ENCODE results near the gene FLT3. TPM values are rescaled to one million over a fixed set of nuclear protein-coding genes. Genes with fewer than 3 reads are reported as not detected.

Gene FLT3
- total and polyA plus RNA-seq, 10 of the 15 experiments (the other 5 are each of a cell fraction or from before 2014, with no cell fraction given) = 0.04 to 0.19 (median 0.11) TPM; not detected in 1

DNA sequence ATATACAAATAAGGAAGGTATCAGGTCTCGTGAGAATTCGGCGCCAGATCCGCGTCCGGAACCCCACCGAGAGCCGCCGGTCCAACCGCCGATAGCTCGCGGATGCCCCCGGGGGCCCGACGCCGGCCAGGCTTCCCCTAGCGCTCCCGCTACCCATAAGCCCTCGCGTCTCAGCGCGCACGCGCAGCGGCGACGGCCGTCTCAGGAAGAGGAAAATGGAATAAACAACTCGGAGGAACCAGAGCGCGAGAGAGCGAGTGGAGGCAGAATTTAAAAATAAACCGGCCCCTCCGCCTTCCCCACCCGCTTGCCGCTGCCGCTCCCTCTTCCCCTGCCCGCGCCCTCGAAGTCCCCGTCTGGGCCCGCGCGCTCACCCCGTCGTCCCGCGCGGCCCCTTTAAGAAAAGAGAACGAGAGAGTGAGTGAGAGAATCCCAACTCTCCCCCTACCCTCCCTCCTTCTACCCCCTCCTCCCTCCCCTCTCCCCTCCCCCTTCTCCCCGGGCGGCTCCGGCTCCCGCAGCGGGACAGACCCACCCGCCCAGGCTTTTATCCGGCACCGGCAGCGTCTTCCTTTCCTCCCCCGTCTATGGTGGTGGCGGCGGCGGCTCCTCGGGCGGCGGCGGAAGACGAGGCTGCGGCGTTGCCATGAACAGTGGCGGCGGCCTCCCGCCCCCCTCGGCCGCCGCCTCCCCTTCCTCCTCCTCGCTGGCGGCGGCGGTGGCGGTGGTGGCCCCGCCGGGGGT, 37.8 kb upstream of the FLT3 start, which contains the start of gene PAN3 (continued):
- TF ChIP-seq, protein P1, sequence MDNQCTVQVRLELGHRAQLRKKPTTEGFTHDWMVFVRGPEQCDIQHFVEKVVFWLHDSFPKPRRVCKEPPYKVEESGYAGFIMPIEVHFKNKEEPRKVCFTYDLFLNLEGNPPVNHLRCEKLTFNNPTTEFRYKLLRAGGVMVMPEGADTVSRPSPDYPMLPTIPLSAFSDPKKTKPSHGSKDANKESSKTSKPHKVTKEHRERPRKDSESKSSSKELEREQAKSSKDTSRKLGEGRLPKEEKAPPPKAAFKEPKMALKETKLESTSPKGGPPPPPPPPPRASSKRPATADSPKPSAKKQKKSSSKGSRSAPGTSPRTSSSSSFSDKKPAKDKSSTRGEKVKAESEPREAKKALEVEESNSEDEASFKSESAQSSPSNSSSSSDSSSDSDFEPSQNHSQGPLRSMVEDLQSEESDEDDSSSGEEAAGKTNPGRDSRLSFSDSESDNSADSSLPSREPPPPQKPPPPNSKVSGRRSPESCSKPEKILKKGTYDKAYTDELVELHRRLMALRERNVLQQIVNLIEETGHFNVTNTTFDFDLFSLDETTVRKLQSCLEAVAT (IDR thresholded peaks at IDR 0.05) = no peak
- peak; percentile 29; the same call in 1 of the 2 replicates for TF ChIP-seq RAD21 (IDR thresholded peaks at IDR 0.05; ENCODE audit: insufficient read depth, low read depth, low read length)
- 0 out of 2 replicates have a peak, but pooled peaks have one; percentile 33 for TF ChIP-seq MYB (IDR thresholded peaks at IDR 0.05; ENCODE audit: borderline replicate concordance, low read depth, low read length)
- peak; percentile 73; the same call in 2 of the 3 replicates for TF ChIP-seq POU2F2 (IDR thresholded peaks at IDR 0.05; ENCODE audit: borderline replicate concordance, low read depth, low read length)
- TF ChIP-seq RUNX3 (IDR thresholded peaks at IDR 0.05; ENCODE audit: low read length) = peak; percentile 48
- TF ChIP-seq PAX5 (IDR thresholded peaks at IDR 0.05; ENCODE audit: borderline replicate concordance, low read depth, low read length) = 0 out of 2 replicates have a peak, but pooled peaks have one; percentile 23
- no peak for TF ChIP-seq LARP7 (IDR thresholded peaks at IDR 0.05)
- TF ChIP-seq NRF1 (conservative IDR thresholded peaks at IDR 0.05; ENCODE audit: low read depth, low read length) = peak; percentile 83
- TF ChIP-seq ZZZ3 (IDR thresholded peaks at IDR 0.05; ENCODE audit: control insufficient read depth, insufficient read length, low read depth) = no peak
- TF ChIP-seq MYC (IDR thresholded peaks at IDR 0.05; ENCODE audit: insufficient read depth, insufficient read length, insufficient replicate concordance, low read length, severe bottlenecking) = no peak
- TF ChIP-seq PML (IDR thresholded peaks at IDR 0.05; ENCODE audit: low read length) = 0 out of 2 replicates have a peak, but pooled peaks have one; percentile 69
- TF ChIP-seq, protein P2, sequence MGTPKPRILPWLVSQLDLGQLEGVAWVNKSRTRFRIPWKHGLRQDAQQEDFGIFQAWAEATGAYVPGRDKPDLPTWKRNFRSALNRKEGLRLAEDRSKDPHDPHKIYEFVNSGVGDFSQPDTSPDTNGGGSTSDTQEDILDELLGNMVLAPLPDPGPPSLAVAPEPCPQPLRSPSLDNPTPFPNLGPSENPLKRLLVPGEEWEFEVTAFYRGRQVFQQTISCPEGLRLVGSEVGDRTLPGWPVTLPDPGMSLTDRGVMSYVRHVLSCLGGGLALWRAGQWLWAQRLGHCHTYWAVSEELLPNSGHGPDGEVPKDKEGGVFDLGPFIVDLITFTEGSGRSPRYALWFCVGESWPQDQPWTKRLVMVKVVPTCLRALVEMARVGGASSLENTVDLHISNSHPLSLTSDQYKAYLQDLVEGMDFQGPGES (IDR thresholded peaks at IDR 0.05) = no peak
- no peak for TF ChIP-seq ZNF274 (IDR thresholded peaks at IDR 0.05; ENCODE audit: insufficient read depth, insufficient read length)
- peak; percentile 17; the same call in 1 of the 2 replicates for TF ChIP-seq CREB1 (IDR thresholded peaks at IDR 0.05; ENCODE audit: low read depth)
- TF ChIP-seq, protein P3, sequence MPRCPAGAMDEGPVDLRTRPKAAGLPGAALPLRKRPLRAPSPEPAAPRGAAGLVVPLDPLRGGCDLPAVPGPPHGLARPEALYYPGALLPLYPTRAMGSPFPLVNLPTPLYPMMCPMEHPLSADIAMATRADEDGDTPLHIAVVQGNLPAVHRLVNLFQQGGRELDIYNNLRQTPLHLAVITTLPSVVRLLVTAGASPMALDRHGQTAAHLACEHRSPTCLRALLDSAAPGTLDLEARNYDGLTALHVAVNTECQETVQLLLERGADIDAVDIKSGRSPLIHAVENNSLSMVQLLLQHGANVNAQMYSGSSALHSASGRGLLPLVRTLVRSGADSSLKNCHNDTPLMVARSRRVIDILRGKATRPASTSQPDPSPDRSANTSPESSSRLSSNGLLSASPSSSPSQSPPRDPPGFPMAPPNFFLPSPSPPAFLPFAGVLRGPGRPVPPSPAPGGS (IDR thresholded peaks at IDR 0.05; ENCODE audit: borderline replicate concordance, insufficient read depth, low read depth, low read length, poor library complexity, severe bottlenecking) = no peak
- TF ChIP-seq, protein P4, sequence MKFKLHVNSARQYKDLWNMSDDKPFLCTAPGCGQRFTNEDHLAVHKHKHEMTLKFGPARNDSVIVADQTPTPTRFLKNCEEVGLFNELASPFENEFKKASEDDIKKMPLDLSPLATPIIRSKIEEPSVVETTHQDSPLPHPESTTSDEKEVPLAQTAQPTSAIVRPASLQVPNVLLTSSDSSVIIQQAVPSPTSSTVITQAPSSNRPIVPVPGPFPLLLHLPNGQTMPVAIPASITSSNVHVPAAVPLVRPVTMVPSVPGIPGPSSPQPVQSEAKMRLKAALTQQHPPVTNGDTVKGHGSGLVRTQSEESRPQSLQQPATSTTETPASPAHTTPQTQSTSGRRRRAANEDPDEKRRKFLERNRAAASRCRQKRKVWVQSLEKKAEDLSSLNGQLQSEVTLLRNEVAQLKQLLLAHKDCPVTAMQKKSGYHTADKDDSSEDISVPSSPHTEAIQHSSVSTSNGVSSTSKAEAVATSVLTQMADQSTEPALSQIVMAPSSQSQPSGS (IDR thresholded peaks at IDR 0.05; ENCODE audit: low read length) = peak; percentile 27; the same call in 1 of the 2 replicates
